ENCODE measurements around the gene SECTM1.

- no peak for TF ChIP-seq CTCF (IDR thresholded peaks at IDR 0.05; ENCODE audit: low read depth, low read length, poor library complexity, severe bottlenecking)
- TF ChIP-seq EZH2phosphoT487 (IDR thresholded peaks at IDR 0.05; ENCODE audit: borderline replicate concordance, low read length) = no peak
These were observed at the start of gene SECTM1 for GRCh38 chr17:82333279-82334171.

Data from DOHH2 (cell line).